Left lung (tissue), 10 donors: ENCODE results near the gene RPL7A. TPM values are rescaled to one million over a fixed set of nuclear protein-coding genes. Genes with fewer than 3 reads are reported as not detected.

ENCODE experiments used
- ATAC-seq: fragments of 200-7000 bp; cut with Tn5 transposase; one replicate; pipeline ENCODE4 v1.9.1; 2020; ENCODE audit warnings: moderate library complexity
- DNase-seq, 4 donors: peaks; one replicate each; pipeline ENCODE4 v3.0.0-alpha.2; 2013 to 2020
- H3K27ac ChIP-seq, 2 donors: fragments of 200-600 bp; sonication (generic) in 1 of 2; one replicate each; pipeline versions ENCODE4 v1.5.0 to v1.8.0; 2020 to 2021
- H3K27me3 ChIP-seq, 2 donors: fragments of 200-600 bp; sonication (generic) in 1 of 2; one replicate each; pipeline versions ENCODE4 v1.5.0 to v1.8.0; 2020 to 2021
- H3K36me3 ChIP-seq, 2 donors: fragments of 200-600 bp; sonication (generic) in 1 of 2; one replicate each; pipeline versions ENCODE4 v1.5.0 to v1.8.0; 2020 to 2021
- H3K4me1 ChIP-seq, 2 donors: fragments of 200-600 bp; one replicate each; pipeline ENCODE4 v1.8.0; 2021
- H3K4me3 ChIP-seq, 2 donors: fragments of 200-600 bp; sonication (generic) in 1 of 2; one replicate each; pipeline versions ENCODE4 v1.5.0 to v1.8.0; 2020 to 2021; ENCODE audit warnings: mild to moderate bottlenecking in 1 of 2
- H3K9me3 ChIP-seq, 2 donors: fragments of 200-600 bp; sonication (generic) in 1 of 2; one replicate each; pipeline versions ENCODE4 v1.5.0 to v1.8.0; 2020 to 2021
- intact Hi-C, 2 donors: fragments of 100-400 bp; cut with DNase I; formaldehyde crosslinking; loops; one replicate each; pipeline versions ENCODE4 v1.11.2 to v1.14.2; 2022
- polyA plus RNA-seq, 6 donors: library from polyadenylated mRNA; unstranded; fragments of 120-200 nt; gene quantifications; one replicate each; pipeline ENCODE4 v1.2.1, GENCODE V29; 2013; ENCODE audit not compliant: insufficient read length in 6 of 6
- total RNA-seq, 2 donors: library from RNA; stranded (reverse); fragmentation: NEBNext Ultra II Directional; extraction: Animal tissue kit (Norgen Biotek cat#: 25700); gene quantifications; one replicate each; pipeline ENCODE4 v1.2.1, GENCODE V29; 2021
- TF ChIP-seq, protein P1 (sequence below), 2 donors: fragments of 200-600 bp; sonication (generic) in 1 of 2; IDR thresholded peaks; one replicate each; pipeline versions ENCODE4 v1.5.0 to v1.8.0; 2021; ENCODE audit warnings: antibody characterized with exemption in 2 of 2
- donor health status: DM: no; HTN: yes; CAD: no.
- donor health status: DM: no; HTN: no; CAD: no.

Gene RPL7A
- total and polyA plus RNA-seq, 8 donors = 1,624 to 3,322 (median 3,094) TPM

- TF ChIP-seq, protein P1, sequence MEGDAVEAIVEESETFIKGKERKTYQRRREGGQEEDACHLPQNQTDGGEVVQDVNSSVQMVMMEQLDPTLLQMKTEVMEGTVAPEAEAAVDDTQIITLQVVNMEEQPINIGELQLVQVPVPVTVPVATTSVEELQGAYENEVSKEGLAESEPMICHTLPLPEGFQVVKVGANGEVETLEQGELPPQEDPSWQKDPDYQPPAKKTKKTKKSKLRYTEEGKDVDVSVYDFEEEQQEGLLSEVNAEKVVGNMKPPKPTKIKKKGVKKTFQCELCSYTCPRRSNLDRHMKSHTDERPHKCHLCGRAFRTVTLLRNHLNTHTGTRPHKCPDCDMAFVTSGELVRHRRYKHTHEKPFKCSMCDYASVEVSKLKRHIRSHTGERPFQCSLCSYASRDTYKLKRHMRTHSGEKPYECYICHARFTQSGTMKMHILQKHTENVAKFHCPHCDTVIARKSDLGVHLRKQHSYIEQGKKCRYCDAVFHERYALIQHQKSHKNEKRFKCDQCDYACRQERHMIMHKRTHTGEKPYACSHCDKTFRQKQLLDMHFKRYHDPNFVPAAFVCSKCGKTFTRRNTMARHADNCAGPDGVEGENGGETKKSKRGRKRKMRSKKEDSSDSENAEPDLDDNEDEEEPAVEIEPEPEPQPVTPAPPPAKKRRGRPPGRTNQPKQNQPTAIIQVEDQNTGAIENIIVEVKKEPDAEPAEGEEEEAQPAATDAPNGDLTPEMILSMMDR (IDR thresholded peaks at IDR 0.05) = no peak
- Histone ChIP-seq H3K9me3 (no peaks in the 10 kb centered on the region), H3K4me1 (peaks cover 0 to 9% of the 10 kb centered on the region in 2 donors), H3K27ac (no peak overlapping the region), H3K4me3 (no peak overlapping the region), H3K27me3 (no peaks in the 10 kb centered on the region), H3K36me3 (no peaks in the 10 kb centered on the region)
- intact Hi-C loops = no loop called here
- peak in 1 of 4 donors; percentile 28 for DNase-seq
- ATAC-seq = no peak
Observed at GRCh38 chr9:133380734-133381133, 32.7 kb downstream of the RPL7A start.

DNA sequence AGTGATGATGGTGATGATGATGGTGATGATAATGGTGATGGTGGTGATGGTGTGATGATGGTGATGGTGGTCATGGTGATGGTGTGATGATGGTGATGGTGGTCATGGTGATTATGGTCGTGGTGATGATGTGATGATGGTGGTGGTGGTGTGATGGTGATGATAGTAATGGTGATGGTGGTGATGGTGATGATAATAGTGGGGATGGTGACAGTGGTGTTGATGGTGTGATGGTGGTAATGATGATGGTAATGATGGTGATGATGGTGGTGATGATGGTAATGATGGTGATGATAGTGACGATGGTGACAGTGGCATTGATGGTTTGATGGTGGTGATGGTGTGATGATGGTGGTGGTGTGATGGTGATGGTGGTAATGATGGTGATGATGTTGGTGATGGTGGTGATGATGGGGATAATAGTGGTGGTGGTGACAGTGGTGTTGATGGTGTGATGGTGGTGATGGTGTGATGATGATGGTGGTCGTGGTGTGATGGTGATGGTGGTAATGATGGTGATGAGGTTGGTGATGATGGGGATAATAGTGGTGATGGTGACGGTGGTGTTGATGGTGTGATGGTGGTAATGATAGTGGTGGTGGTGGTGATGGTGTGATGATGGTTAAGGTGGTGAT is 34.6 kb downstream of the RPL7A start:
- Histone ChIP-seq H3K9me3 (no peaks in the 10 kb centered on the region), H3K4me3 (no peak overlapping the region), H3K4me1 (no peaks in the 10 kb centered on the region), H3K27ac (no peak overlapping the region), H3K27me3 (no peaks in the 10 kb centered on the region), H3K36me3 (no peaks in the 10 kb centered on the region)
- no peak for DNase-seq
- ATAC-seq = no peak
- intact Hi-C loops = no loop called here
- TF ChIP-seq, protein P1 (IDR thresholded peaks at IDR 0.05) = no peak

DNA sequence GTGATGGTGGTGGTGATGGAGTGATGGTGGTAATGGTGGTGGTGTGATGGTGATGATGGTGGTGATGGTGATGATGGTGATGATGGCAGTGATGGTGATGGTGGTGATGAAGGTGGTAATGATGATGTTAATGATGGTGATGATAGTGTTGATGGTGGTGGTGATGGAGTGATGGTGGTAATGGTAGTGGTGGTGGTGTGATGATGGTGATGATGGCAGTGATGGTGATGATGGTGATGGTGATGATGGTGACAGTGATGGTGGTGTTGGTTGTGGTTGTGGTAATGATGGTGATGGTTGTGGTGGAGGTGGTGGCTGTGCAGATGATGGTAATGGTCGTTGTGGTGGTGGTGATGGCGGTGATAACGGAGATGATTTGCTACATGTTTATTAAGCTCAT is 35.4 kb downstream of the RPL7A start:
- DNase-seq = no peak
- Histone ChIP-seq H3K4me1 (no peaks in the 10 kb centered on the region), H3K27me3 (no peaks in the 10 kb centered on the region), H3K36me3 (no peaks in the 10 kb centered on the region), H3K9me3 (no peaks in the 10 kb centered on the region), H3K27ac (no peak overlapping the region), H3K4me3 (no peak overlapping the region)
- intact Hi-C loops = no loop called here
- TF ChIP-seq, protein P1 (IDR thresholded peaks at IDR 0.05) = no peak
- no peak for ATAC-seq

DNA sequence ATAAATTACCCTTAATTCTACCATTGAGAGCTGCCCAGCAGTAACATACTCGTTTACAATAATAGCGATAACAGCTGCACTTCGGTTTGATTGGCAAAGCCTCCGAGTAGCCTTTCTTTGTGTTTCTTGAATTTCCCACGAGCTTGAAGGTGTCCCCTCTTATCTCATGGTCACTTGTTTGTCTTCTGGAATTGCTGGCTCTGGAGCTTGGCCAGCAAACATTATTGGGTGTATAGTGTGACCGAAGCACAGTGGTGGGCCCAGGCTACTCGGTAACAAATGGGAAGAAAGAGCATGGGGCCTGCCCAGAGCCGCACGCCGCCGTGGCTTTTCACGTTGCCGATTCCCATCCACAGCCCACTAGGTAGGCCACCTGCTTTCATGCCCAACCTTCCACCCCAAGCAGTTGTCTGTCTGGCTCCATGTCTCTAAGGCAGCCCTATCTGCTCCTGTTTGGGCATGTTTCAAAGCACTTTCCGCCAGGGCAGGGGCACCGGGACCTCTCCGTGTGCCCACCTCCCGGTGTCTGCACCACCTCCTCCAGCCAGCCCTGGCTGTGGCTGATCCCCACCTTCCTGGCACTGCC is 36.8 kb downstream of the RPL7A start:
- TF ChIP-seq, protein P1 (IDR thresholded peaks at IDR 0.05) = no peak
- ATAC-seq (no peak), DNase-seq (peak in 1 of 4 donors; percentile 58)
- Histone ChIP-seq H3K4me1 (no peaks in the 10 kb centered on the region), H3K4me3 (no peak overlapping the region), H3K9me3 (no peaks in the 10 kb centered on the region), H3K27me3 (no peaks in the 10 kb centered on the region), H3K27ac (no peak overlapping the region), H3K36me3 (no peaks in the 10 kb centered on the region)
- intact Hi-C loops = no loop called here

GRCh38 chr9:133385452-133385851 is 37.4 kb downstream of the RPL7A start:
- no peak overlapping the region for H3K27ac ChIP-seq
- ATAC-seq (no peak), DNase-seq (no peak)
- TF ChIP-seq, protein P1 (IDR thresholded peaks at IDR 0.05) = no peak
- no peaks in the 10 kb centered on the region for H3K36me3 ChIP-seq
- H3K9me3 ChIP-seq = no peaks in the 10 kb centered on the region
- peaks cover 0 to 3% of the 10 kb centered on the region in 2 donors for H3K27me3 ChIP-seq
- H3K4me3 ChIP-seq = no peak overlapping the region
- H3K4me1 ChIP-seq = no peaks in the 10 kb centered on the region
- intact Hi-C loops = no loop called here
